ENCODE measurements around the gene RUSC2.
"Not testable (repeated sequence)": the region's sequence is repeated elsewhere in the genome, so short reads cannot be mapped to it uniquely, and the experiment has no call there.

Gene RUSC2

DNA sequence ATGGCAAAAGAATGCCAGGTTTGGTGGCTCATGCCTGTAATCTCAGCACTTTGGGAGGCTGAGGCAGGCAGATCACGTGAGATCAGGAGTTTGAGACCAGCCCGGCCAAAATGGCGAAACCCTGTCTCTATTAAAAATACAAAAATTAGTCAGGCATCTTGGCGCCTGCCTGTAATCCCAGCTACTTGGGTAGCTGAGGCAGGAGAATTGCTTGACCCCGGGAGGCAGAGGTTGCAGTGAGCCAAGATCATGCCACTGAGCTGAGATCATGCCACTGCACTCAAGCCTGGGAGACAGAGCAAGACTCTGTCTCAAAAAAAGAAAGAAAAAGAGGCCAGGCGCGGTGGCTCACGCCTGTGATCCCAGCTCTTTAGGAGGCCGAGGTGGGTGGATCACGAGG, 8.3 kb downstream of the RUSC2 start:
- not testable (repeated sequence) for DNase-seq

DNA sequence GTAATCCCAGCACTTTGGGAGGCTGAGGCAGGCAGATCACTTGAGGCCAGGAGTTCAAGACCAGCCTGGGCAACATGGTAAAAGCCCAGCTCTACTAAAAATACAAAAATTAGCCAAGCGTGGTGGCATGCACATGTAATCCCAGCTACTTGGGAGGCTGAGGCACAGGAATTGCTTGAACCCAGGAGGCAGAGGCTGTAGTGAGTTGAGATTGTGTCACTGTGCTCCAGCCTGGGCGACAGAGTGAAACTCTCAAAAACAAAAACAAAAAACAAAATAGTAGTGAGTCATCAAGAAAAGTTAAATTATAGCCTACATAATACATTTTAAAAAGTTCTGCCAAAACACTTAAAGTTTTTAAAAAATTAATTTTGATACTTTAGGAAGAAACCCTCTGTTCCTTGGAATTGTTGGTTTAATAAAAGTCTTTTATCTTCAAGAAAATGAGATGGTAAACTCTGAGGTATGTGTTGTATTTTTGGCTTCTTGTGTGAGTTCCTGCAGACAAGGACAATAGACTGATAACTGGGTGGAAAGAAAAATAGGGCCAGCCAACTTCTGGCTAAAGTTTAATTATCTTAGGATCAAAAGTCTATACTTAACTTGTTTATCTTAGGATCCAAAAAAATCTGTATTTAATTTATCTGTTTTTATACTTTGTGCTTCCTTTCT, 9.3 kb downstream of the RUSC2 start:
- DNase-seq: no peak

DNA sequence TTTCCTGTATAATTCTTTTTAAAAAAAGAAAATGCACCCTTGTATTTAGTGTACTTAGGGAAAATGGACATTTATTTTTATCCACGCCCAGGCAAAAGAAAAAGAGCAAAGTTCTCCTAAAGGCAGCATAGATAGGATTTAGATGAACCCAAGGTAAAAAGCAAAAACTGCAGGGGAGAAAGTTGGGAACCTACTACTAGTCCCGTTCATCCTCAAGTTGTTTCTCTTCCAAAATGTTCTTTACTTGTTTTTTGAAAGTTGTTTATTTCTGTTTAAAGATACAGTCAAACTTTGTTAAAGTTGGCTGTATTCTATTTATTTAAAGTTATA, 9.8 kb downstream of the RUSC2 start:
- no peak for DNase-seq

DNA sequence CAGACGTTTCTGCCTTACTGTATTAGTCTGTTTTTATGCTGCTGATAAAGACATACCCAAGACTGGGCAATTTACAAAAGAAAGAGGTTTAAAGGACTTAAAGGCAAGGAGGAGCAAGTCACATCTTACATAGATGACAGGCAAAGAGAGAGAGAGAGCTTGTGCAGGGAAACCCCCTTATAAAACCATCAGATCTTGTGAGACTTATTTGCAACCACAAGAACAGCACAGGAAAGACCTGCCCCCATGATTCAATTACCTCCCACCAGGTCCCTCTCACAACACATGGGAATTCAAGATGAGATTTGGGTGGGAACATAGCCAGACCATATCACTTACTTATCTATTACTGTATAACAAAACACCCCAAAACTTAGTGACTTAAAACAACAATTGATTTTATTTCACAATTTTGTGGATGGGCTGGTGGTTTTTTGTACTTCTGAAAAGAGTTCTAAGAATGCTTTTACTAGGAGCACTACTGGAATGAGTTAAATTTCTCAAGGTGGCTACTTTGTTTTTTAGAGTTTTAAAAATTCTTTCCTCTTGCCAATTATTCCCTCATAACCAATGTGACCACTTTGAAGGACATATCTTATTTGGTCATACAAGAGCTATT, 10.3 kb downstream of the RUSC2 start:
- DNase-seq: no peak

DNA sequence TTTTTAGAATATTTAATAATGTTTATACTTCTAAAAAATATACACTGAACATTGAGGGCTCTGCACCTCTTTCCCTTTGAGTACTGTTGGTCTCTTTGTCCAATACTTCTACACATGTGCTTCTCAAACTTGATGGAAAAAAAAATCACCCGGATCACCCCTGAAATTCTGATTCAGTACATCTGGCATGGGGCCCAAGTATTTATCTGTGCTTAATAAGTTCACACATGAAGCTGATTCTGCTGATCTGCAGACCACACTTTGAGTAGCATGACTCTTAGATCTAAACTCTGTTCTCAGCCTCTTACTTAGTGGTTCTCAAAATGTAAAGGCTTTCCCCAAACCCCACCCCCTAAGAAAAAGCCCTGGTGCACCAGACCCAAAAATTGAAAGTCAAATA, 12.0 kb downstream of the RUSC2 start:
- no peak for DNase-seq

DNA sequence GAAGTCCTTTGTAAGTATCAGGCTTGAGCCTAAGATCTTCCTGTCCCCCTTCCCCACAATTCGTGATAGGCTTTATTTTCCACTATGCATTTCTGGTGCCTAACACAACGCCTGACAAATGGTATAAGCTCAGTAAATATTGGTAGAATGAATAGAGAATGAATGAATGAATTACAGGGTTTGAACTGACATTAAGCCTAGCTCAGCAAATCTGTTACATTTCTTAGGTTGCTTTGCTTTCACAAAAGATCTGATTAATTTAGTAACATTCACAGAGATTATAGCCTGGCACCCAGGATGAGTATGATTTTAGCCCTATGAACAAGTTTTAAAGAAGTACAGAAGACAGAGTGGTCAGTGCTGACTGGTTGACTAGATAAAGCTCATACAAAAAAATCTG, 16.4 kb downstream of the RUSC2 start:
- DNase-seq: no peak

DNA sequence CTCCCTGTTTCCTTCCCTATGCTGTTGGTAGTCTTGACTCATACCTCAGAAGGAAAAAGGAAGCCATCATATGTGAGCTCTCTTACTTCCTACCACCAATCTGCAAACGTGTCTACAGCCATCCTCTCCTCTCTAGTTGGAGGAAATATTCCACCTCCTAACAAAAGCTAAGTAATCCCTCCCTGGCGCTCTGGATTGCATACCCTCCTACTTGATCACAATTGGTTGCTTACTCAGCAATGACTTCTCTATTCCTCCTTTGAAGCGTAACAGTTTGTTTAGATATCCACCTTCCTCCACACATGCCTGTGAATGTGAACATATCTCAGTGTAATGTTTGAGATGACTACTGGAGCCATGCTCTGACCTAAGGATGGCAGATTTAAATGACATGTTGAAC, 18.2 kb downstream of the RUSC2 start:
- DNase-seq: no peak

DNA sequence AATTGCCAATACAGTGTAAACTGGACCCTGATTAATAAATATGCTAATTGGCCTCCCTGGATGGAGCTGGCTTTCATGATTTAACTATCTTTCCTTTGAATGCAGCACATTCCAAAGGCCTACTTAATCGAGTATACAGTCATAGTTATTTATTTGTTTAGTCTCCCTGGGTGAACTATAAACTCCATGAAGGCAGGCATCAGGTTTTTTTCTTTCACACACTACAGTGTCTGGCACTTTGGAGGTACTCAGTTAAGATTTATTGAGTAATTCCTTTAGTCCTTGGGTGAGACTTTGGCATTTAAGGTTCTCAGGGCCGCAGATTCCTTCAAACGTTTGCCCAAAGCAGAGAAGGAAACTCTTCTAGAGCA, 20.5 kb downstream of the RUSC2 start:
- no peak for DNase-seq

DNA sequence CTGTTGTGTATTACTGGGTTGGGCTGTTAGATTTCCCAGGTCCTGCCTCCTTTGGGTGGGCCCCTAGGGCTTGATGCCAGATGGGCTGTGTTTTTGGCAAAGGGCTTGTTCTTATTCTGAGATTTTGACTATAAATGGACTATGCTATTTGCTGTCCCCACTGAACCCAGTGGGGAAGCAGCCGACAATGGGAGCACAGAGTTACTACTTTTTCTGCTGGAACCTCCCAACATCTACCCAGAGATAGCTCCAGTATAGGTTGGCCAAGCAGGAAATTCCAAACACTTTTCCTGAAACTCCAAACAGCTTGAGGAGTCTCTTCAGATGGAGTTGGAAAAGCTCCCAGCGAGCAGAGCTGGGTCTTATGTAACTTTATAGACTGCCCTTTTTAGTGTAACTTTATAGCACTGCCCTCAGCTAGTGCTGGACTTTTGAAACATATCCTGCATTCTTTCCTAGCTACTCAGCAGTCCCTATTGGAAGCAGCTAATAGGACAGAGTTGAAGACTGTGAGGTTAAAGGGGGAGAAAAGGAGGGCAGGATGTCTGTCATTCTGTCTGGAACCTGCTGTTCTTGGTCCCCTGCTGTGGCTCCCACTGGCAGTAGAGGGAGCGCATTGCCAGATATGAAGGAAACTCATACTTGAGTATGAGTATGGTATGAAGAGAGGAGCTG, 21.0 kb downstream of the RUSC2 start:
- no peak for DNase-seq

DNA sequence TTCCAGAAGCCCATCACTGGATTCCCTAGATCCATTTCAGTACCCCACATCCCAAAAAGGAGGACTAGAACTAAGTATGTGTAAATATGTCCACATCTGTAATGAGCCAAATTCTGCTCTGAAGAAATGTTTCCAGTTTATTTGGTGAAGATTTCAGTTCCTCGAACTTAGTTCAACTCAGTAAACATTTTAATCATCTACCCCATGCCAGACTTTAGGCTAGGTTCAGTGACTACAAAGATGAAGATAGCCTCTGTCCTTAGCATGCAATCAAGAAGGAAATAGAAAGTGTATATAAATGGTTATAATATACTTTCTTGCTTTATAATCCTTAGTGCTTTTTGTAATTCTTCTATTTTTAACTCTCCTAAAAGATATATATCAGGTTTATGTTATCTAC, 21.5 kb downstream of the RUSC2 start:
- no peak for DNase-seq

DNA sequence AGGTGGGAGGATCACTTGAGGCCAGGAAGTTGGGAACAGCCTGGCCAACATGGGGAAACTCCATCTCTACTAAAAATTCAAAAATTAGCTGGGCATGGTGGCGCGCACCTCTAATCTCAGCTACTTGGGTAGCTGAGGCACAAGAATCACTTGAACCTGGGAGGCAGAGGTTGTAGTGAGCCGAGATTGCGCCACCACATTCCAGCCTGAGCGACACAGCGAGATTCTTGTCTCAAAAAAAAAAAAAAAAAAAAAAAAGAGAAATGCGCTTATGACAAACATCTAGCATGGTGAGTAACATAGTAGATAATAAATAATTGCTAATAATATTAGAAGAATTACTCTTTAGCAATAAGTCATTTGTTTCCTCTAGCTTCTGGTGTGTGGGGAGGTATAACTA, 25.9 kb downstream of the RUSC2 start:
- DNase-seq: no peak

DNA sequence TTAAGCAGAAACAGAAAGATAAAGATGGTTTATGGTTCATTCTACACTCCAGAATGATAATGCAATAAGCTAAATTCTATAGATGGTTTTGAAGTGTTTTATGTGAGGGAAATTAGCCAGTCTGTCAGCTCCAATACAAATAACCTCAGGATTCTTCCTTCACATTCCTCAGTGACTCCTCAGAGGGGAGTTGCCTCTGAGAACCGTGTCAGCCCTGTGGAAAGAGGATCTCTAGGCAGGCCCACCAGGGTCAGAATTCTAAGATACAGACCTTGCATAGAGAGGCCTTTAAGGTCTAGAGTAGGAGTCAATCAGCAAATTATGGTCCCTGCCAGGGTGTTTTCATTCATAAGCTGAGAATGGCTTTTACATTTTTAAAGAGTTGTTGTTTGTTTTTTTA, 26.6 kb downstream of the RUSC2 start:
- DNase-seq: no peak

DNA sequence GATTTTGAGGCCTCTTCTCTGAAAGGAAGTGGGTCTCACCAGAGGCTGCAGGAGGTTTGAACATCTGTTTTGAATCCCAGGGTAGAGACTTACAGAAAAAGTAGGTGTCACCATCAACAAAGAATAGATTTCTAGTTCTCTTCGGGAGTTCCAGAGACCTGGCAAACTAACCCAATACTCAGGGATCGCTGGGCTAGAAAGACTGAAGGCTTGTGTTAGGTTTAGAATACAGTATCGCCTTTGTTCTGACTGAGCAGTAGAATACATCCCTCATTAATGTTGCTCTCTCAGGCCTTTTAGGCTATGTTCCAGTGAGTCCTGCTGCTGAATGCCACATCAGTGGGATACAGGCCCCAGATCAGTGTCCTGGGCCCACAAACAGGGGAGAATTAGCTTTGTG, 27.2 kb downstream of the RUSC2 start:
- no peak for DNase-seq

DNA sequence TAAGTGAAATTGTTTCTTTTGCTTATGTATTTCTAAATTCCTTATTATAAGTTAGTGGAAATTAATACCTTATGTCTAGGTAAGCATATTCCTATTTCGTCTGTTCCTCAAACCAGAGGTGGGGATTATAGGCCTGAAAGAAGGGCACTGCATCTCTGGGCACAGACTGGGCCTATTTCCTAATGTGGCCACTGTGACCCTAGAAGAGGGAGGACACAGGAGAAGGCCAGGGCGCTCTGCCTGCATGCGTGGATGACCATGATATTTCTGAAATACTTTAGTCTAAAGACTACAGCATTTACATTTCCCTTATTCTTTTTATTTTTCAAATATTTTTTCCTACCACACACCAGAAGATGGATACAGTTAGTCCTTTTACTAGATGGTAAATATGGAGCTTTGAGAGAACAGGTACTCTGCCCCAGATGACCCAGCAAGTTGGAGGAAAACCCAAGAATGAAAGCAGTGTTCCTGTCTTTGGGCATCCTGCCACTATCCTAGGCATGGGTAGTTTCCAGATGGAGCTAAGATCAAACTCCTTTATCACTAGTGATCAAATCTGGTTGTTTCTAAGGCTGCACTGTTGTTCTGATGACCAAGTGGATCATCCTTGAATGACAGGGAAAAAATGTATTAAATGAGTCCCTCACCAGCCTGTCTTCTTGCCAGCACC, 27.8 kb downstream of the RUSC2 start:
- no peak for DNase-seq

DNA sequence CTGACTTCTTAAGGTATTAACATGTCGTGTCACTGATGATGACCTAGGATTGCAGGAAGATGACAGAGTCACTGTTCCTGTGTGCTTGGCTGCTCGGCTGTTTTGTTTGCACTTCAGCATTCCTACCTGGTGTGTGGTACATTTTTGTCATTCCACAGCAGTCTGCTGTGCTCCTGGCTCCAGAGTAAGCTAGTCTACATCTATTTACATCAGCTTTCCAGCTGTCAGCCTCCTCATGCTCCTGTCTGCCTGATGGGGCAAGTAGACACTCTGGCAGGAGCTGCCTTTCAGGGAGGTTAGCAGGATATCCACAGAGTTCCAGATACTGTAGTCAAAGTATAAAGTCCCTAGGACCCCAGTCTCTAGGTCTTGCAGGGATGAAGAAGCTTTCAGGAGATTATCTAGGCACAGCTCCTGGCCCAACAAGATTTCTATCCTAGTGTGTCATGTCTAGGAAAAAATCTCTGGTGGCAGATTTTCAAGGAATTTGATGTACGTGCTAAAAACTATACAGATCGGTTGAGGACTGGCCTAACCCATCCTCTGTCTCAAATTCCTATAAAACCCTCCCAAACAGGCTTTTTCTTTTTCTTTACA, 28.4 kb downstream of the RUSC2 start:
- no peak for DNase-seq

DNA sequence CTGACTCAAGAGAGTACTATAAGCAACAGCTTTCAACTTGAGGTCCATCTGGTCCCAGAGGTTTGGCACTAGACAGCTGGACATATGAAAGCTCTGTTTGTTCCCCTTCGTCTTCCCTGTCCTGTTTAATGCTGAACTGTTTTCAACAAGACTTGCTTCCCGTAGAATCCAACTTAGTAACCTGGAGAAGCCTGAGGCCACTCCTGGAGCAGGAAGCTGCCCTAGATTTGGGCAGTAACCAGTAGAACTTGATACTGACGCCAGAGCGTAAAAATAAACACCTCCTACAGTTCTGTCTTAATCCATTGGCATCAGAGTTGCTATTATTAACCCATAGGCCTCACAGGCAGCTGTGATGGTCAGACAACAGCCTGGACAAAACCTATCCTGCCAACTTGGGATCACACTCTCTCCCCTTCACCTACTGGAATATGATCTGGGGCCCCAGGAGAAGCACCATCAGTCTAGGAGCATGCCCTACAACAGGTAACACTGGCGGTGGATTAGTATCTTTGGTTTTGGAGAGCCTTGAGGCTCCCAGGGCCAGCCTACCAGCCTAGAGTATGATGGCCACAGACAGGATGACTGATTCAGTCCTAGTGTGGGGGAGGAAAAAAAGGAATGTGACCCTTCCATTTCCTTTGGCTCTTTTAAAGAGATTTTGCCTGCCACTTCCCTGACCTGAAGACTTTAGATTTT, 29.2 kb downstream of the RUSC2 start:
- no peak for DNase-seq

DNA sequence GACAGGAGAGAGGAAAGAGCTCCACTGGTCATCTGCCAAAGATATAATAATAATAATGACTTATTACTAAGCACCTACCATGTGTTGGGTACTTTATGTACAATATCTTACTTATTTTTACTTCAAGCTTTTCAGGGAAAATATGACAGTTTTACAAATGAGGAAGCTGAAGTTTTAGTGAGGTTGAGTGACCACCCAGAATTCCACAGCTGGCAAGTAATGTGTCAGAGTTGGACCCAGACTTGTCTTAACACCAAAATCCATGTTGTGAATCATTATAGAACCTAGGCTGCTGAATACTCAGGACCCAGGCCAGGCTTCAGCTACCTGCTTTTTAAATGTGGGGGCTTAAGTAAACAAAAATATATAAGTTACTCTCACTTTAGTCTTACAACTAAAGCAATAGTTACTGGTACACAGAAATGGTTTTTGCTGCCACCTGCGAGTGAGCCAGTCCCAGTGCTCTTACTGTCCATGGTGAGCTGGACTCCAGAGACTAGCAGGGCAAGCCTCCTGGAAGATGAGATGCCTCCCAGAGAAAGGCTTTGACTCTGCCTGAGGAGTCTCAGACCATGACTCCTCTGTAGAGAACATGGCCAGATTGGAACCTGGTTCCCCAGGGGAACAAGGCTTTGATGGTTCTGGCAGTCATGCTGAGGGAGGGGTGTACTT, 29.9 kb downstream of the RUSC2 start:
- DNase-seq: no peak

DNA sequence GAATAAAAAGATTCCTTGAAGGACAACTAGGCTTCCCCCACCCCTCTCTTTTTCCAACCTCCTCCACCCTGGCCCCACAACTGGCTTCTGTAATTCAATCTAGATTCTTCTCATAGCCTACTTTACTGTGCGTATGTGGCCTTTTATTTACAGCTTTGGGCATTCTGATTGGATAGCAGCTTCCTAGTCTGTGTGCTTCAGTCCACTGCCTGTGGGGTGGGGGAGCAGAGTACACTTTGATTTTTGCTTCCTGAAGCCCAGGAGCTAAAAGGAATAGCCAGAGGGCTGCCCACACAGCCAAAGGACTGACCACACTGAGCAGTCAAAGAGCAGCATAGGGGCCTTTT, 30.4 kb downstream of the RUSC2 start:
- no peak for DNase-seq

DNA sequence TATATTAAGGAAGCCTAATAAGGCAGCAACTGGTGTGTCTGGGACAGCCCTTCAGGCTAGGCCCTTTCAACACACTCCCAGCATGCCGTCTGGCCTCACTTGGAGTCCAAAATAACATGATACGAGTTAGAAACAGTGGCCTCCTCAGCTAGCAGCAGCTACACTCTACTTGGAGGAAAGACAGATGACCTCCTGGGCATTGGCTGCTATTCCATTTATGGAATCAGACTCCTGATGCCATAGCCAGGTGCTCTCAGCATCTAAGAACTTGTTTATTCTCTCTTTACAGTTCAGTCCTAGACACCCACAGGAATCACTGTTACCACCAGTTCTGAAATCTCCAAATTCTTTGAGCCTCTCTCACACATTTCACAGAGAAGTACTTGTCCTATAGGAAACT, 31.8 kb downstream of the RUSC2 start:
- DNase-seq: no peak

DNA sequence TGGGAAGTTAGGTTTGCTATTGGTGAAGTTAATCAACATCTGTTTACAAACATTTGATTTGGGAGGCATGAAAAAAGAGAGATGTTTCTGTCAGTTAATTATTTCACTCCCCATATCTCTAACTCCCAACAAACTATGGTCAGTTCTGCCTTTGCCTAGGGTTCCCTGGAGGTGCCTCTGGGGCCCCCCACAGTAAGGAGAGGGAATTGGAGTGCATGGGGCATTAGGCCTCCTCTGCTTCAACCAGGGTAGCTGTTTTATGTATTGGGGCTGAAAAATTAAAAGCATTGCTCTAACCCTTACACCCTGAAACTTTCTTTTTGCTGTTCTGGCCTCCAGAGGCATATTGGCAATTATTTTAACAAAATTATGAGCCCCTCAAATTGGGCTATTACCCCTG, 32.3 kb downstream of the RUSC2 start:
- DNase-seq: no peak

DNA sequence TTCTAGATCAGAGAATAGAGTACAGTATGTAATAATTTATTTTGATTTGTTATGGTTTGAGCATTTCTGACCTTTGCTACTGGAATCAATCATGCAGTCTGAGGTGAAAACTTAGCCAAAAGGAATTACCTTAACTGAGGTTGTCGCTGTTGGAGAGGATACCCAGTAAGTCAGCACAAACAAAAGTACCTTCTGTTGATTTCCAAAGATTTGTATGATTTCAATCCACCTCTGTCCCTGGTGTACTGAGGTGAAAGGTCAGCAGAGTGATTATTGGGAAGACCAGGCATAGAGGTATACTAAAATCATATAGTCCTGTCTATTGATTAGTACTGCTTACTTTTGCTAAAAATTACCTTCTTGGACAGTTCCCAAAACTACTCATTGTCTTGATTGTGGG, 32.8 kb downstream of the RUSC2 start:
- no peak for DNase-seq

DNA sequence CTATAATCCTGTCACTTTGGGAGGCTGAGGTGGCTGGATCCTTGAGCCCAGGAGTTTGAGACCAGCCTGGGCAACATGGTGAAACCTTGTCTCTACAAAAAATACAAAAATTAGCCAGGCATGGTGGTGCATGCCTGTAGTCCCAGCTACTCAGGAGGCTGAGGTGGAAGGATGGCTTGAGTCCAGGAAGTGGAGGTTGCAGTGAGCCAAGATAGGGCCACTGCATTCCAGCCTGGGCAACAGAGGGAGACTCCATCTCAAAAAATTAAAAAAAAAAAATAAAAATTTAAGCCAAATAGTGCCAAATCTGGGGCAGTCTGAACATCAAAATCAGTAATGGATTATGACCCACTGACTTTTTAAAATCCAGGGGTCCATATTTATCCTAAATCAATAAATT, 33.6 kb downstream of the RUSC2 start:
- not testable (repeated sequence) for DNase-seq
